Measurements from ENCODE around the gene IGF2R.
A peak's percentile ranks its signal among the peaks of the same experiment; 100 is the strongest.

Gene IGF2R

DNA sequence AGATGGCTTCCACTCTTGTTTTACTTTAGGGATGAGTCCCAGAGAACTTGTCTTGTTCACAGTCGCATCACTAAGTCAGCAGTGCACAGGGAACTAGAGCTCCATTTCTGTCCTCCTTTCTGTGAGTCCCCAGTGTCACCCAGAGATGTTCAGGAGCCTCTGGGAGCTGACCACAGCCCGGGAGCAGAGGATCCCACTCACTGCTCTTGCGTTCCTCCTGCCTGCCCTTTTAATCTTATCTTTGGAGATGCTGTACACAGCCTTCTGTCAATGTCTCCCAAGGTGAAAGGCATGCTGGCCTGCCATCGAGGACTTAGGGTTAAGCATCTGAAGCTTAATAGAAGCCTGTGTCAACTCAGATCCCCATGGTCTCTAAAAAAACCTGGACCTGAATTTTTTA is 71.2 kb downstream of the IGF2R start:
- peaks cover 59 to 80% of the 10 kb centered on the region in 2 donors for H3K36me3 Mint-ChIP-seq
- peaks cover 14 to 20% of the 10 kb centered on the region in 2 donors for H3K4me1 Mint-ChIP-seq
- H3K9me3 Mint-ChIP-seq: no peaks in the 10 kb centered on the region
- DNase-seq: no peak
- ATAC-seq (replicated peaks): no peak
- H3K27me3 Mint-ChIP-seq: no peaks in the 10 kb centered on the region
- no peak overlapping the region for H3K27ac Mint-ChIP-seq
- H3K4me3 Mint-ChIP-seq: no peak overlapping the region

DNA sequence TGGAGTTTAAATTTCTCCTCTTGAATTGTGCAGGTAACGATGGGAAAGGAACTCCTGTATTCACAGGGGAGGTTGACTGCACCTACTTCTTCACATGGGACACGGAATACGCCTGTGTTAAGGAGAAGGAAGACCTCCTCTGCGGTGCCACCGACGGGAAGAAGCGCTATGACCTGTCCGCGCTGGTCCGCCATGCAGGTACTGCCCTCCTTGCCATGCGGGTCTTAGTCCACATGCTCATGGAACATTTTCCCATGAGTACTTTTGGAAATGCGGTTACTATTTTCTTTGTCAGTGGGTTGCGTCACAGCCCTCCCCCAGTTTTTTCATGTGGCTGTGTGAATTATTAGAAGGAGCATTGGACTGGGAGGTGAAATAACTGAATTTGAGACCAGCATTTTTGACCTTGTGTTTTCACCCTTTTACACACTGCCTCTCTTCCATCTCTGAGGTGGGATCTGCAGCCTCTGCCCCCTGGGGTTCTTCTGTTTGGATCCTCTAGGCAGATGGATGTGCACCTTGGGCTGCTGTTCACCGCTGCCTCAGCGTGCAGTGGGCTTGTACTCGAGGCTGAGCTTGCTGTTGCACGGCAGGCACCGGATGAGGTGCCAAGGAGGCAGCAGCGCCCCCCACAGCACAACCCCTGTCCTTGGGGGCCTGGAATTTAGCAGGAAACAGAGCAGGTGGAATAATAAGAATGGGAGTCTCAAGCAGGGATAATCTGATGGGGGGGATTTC is 71.8 kb downstream of the IGF2R start:
- no peak overlapping the region for H3K4me3 Mint-ChIP-seq
- no peaks in the 10 kb centered on the region for H3K27me3 Mint-ChIP-seq
- H3K4me1 Mint-ChIP-seq: peaks cover 12 to 20% of the 10 kb centered on the region in 2 donors
- no peak for ATAC-seq (replicated peaks)
- H3K27ac Mint-ChIP-seq: peak overlapping the region; percentile 15
- no peak for DNase-seq
- peaks cover 63 to 80% of the 10 kb centered on the region in 2 donors for H3K36me3 Mint-ChIP-seq
- H3K9me3 Mint-ChIP-seq: no peaks in the 10 kb centered on the region

DNA sequence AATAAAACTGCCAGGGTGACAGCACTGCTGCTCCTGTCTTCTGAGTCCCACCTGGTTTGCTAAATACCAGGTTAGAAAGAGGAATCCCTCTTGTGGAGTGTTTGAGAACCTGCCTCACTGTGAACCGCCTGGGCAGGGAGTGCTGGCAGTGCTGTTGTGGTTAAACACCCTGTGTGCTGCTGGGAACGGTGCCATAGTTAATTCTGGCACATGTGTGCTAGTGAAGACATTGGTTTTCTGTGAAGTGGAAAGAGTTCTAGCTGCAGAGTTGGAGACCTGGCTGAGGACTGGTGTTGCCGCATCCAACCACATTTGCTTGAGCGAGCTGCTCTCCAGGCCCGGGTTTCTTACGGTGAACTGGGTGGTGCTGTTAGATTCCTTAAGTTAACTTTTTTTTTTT is 72.7 kb downstream of the IGF2R start:
- DNase-seq (no peak), ATAC-seq (replicated peaks) (no peak)
- Mint-ChIP-seq H3K4me3 (no peak overlapping the region), H3K27me3 (no peaks in the 10 kb centered on the region), H3K27ac (no peak overlapping the region), H3K9me3 (no peaks in the 10 kb centered on the region), H3K4me1 (peaks cover 11 to 20% of the 10 kb centered on the region in 2 donors), H3K36me3 (peaks cover 61 to 75% of the 10 kb centered on the region in 2 donors)

DNA sequence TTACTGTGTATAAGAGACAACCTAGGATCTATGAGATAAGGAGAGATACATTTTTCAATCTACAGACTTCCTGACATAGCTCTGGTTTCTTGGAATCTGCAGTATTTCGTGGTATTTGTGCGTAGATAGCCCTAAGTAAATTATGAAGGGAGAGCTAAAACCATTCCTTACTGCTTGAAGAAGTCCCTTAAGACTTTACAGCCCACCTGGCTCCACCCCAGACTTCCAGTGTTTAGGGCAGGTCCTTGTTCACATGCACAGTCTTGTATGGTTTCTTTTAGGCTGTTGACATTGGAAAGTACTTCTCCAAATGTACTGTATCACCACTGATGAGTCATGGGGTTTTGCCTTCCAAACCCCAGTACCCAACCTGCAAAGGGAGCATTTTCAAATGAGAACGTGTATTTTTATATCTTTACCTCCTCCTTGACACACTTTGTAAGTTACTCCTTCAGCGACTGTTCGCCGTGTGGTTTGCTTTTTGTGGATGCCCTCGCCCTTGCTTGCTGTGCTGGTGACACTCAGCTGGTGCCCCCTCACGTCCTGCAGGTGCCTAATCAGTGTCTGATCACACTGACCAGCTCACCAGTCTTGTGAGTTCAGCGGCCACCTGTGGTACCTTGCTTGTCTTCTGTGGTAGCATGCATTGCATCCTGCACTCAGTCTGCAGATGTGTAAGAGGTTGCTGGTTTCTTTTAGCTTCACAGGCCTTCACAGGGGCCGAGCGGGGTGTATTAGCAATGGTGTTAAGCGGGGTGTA is 73.3 kb downstream of the IGF2R start:
- Mint-ChIP-seq H3K4me3 (no peak overlapping the region), H3K27ac (no peak overlapping the region), H3K9me3 (no peaks in the 10 kb centered on the region), H3K27me3 (no peaks in the 10 kb centered on the region), H3K36me3 (peaks cover 62 to 78% of the 10 kb centered on the region in 2 donors), H3K4me1 (peaks cover 11 to 20% of the 10 kb centered on the region in 2 donors)
- ATAC-seq (replicated peaks) (no peak), DNase-seq (no peak)

DNA sequence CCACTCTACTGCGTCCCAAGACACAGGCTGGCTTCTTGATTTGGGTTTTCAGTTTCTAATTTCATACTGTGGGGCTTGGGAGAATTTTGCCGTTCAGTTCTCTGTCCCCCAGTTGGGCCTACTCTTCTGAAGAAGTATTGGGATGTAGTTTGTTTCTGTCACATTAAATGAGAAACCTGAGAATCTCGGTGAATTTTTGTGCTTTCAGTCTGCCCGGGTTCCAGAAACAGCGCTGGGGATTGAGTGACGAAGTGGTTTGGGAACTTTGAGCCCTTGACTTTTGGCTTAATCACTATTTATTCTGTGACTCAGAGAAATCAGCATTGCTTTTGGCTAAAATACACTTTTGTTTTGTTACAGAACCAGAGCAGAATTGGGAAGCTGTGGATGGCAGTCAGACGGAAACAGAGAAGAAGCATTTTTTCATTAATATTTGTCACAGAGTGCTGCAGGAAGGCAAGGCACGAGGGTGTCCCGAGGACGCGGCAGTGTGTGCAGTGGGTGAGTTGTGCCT is 74.0 kb downstream of the IGF2R start:
- no peaks in the 10 kb centered on the region for H3K27me3 Mint-ChIP-seq
- ATAC-seq (replicated peaks) (no peak), DNase-seq (no peak)
- H3K36me3 Mint-ChIP-seq: peaks cover 61 to 77% of the 10 kb centered on the region in 2 donors
- H3K4me3 Mint-ChIP-seq: no peak overlapping the region
- peaks cover 11 to 18% of the 10 kb centered on the region in 2 donors for H3K4me1 Mint-ChIP-seq
- no peak overlapping the region for H3K27ac Mint-ChIP-seq
- H3K9me3 Mint-ChIP-seq: no peaks in the 10 kb centered on the region

DNA sequence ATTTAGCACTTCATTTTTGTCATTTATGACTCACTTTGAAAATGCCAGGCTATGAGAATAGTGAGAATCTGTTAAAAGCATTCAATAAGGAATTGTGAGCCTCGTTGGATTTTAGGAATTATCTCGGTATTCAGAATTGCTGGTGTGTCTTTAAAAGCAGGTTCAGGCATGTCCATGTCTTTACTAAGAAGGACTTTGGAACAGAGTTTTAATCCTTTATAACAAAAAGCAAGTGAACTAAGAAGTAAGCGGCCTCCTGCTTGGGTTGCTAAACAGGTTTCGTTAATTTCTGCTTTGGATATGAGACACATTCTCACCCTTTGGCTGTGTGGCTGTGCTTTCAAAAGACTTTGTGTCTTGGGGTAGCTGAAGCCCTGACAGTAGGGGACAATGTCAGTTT is 74.9 kb downstream of the IGF2R start:
- H3K9me3 Mint-ChIP-seq: no peaks in the 10 kb centered on the region
- no peak for DNase-seq
- no peaks in the 10 kb centered on the region for H3K27me3 Mint-ChIP-seq
- peaks cover 64 to 73% of the 10 kb centered on the region in 2 donors for H3K36me3 Mint-ChIP-seq
- peaks cover 4 to 8% of the 10 kb centered on the region in 2 donors for H3K4me1 Mint-ChIP-seq
- no peak overlapping the region for H3K4me3 Mint-ChIP-seq
- no peak for ATAC-seq (replicated peaks)
- no peak overlapping the region for H3K27ac Mint-ChIP-seq

DNA sequence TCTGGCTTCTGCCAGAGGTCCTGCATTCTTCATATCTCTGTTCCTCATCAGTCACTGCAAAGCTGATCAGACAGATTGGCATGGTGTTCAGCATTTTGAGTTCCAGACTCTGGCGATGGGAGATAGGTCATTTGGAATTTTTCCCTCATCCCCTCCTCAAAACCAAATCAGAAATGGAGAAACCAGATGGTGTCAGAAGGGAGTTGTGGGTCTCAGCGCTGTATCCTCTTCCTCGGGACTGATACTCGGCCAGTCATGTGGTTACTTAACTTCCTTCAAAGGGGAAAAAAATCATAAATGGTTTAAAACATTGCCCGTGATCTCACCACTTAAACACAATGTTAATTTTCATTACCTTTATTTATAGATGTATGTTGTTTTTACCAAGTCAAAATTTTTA is 75.8 kb downstream of the IGF2R start:
- peaks cover 1 to 3% of the 10 kb centered on the region in 2 donors for H3K4me1 Mint-ChIP-seq
- H3K27ac Mint-ChIP-seq: no peak overlapping the region
- no peaks in the 10 kb centered on the region for H3K27me3 Mint-ChIP-seq
- no peak for ATAC-seq (replicated peaks)
- DNase-seq: no peak
- peaks cover 69 to 76% of the 10 kb centered on the region in 2 donors for H3K36me3 Mint-ChIP-seq
- no peaks in the 10 kb centered on the region for H3K9me3 Mint-ChIP-seq
- no peak overlapping the region for H3K4me3 Mint-ChIP-seq

DNA sequence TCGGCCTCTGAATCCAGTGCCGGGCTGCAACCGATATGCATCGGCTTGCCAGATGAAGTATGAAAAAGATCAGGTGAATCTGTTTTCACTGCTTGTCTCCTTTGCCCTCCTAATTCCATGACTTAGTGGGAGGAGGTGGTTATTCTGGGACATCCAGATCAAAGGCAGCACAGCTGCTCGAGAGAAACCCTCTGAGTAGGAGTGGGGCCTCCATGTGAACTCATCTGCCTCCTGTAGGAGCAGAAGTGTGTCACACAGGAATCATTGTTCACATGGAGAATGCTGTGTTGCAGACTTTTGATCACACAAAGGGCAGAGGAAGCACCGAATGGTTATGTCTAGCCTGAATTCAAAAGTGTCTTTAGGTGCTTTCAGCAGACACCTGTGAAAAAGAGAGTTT is 79.6 kb downstream of the IGF2R start:
- ATAC-seq (replicated peaks): no peak
- no peaks in the 10 kb centered on the region for H3K27me3 Mint-ChIP-seq
- peaks cover 71 to 77% of the 10 kb centered on the region in 2 donors for H3K36me3 Mint-ChIP-seq
- no peak for DNase-seq
- H3K4me3 Mint-ChIP-seq: no peak overlapping the region
- H3K4me1 Mint-ChIP-seq: peaks cover 0 to 10% of the 10 kb centered on the region in 2 donors
- peaks cover 0 to 7% of the 10 kb centered on the region in 2 donors for H3K9me3 Mint-ChIP-seq
- H3K27ac Mint-ChIP-seq: no peak overlapping the region

DNA sequence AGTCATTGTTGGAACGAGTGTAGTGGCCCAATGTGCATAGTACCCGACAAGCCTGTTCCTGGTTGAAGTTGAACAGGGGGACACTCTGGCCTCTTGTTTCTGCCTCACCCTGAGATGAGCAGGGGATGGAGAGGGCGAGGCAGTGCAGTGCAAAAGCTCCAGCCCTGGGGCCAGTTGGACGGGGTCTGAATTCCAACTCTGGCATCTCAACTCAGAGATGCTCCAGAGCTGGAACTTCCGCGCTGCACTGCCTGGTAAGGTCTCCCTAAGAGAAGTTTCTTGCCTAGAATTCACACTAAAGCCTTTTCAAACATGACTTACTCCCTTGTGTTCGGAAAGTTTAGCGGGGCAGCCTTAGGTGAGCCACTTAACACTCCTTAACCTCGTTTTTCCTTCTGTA is 80.5 kb downstream of the IGF2R start:
- H3K27me3 Mint-ChIP-seq: no peaks in the 10 kb centered on the region
- peaks cover 77 to 82% of the 10 kb centered on the region in 2 donors for H3K36me3 Mint-ChIP-seq
- peak overlapping the region; percentile 10 for H3K27ac Mint-ChIP-seq
- DNase-seq (no peak), ATAC-seq (replicated peaks) (no peak)
- peaks cover 0 to 7% of the 10 kb centered on the region in 2 donors for H3K9me3 Mint-ChIP-seq
- H3K4me1 Mint-ChIP-seq: peaks cover 0 to 10% of the 10 kb centered on the region in 2 donors
- no peak overlapping the region for H3K4me3 Mint-ChIP-seq

DNA sequence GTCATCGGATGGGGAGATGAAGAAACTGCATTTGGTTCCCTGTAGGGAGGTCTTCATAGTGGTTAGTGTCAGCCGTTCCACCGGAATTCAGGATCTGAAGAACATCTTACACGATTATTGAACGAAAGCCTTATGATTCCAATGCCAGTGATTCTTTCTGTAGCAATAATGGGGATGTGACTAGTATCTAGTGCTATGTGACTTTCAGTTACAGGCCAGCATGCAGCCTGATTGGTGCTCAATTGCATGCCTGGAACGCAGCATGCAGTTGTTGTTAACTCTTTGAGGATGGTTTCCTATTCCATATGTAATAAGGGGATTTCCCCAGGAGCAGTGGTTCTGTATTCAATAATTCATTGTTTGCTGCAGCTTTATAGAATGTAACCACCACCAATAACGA is 81.1 kb downstream of the IGF2R start:
- Mint-ChIP-seq H3K9me3 (peaks cover 0 to 7% of the 10 kb centered on the region in 2 donors), H3K27ac (peak overlapping the region; percentile 10), H3K36me3 (peaks cover 81 to 83% of the 10 kb centered on the region in 2 donors), H3K4me1 (peaks cover 0 to 10% of the 10 kb centered on the region in 2 donors), H3K4me3 (no peak overlapping the region), H3K27me3 (no peaks in the 10 kb centered on the region)
- DNase-seq: no peak
- ATAC-seq (replicated peaks): no peak

DNA sequence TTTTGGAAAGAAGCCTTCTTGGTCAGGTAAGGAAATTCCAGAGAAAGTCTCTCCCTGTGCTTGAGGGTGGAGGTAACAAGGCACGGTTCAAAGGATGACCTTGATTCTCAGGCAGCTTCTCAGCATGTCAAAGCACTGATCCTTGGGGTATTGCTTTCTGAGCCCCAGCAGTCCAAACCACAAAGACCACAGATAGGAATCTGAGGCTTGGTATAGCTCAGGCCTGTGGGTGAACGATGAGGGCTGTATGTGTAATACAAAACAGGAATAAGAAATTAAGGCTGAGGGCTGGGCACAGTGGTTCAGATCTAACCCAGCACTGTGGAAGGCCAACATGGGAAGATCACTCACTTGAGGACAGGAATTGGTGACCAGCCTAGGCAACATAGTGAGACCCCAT is 82.5 kb downstream of the IGF2R start:
- H3K9me3 Mint-ChIP-seq: peaks cover 0 to 7% of the 10 kb centered on the region in 2 donors
- peaks cover 0 to 13% of the 10 kb centered on the region in 2 donors for H3K4me1 Mint-ChIP-seq
- H3K4me3 Mint-ChIP-seq: no peak overlapping the region
- ATAC-seq (replicated peaks): no peak
- H3K27me3 Mint-ChIP-seq: no peaks in the 10 kb centered on the region
- H3K27ac Mint-ChIP-seq: peak overlapping the region; percentile 39
- DNase-seq: no peak
- H3K36me3 Mint-ChIP-seq: peaks cover 74 to 86% of the 10 kb centered on the region in 2 donors

DNA sequence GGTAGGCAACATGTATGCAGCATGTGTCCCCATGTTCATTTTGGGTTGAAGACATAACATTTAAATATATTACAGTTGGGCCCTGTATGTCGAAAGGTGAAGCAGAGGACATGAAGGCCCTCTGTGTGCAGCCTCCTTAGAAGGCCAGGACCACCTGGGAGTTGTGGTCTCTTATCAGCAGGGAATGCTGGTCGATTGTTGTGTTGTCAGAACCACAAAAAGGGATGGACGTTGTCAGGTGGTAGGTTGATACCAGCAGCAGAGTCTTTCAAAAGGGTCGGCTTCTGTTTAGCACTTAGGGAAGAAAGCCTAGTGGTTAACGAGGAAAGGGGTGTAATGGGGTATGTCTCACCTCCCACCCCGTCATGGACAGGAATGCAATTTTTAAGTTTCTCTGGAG is 85.4 kb downstream of the IGF2R start:
- Mint-ChIP-seq H3K4me1 (peaks cover 15 to 28% of the 10 kb centered on the region in 2 donors), H3K4me3 (no peak overlapping the region), H3K9me3 (peaks cover 0 to 7% of the 10 kb centered on the region in 2 donors), H3K27me3 (no peaks in the 10 kb centered on the region), H3K36me3 (peaks cover 63 to 90% of the 10 kb centered on the region in 2 donors), H3K27ac (no peak overlapping the region)
- DNase-seq (no peak), ATAC-seq (replicated peaks) (no peak)

DNA sequence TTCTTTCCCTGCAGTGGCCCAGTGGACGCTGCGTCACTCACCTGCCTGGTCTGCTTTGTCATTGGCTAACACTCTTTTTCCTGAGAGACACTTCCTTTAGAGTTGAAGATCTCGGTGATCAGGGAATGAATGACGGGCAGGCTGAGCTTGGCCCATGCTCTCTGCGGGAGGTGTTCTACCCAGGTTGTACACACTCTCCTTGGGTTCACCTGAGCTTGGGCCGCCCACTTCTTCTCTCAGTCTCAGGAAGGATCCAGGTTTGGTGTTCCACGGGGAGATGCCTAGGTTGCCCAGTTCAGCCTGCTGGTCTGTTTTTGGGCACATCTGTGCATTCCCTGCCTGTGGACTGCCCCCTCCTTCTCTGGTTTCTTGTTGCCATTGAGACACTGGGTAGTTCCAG is 86.0 kb downstream of the IGF2R start:
- Mint-ChIP-seq H3K36me3 (peaks cover 62 to 89% of the 10 kb centered on the region in 2 donors), H3K9me3 (peaks cover 0 to 6% of the 10 kb centered on the region in 2 donors), H3K4me1 (peaks cover 15 to 24% of the 10 kb centered on the region in 2 donors), H3K27me3 (no peaks in the 10 kb centered on the region), H3K4me3 (no peak overlapping the region), H3K27ac (peak overlapping the region; percentile 51)
- no peak for DNase-seq
- ATAC-seq (replicated peaks): no peak

DNA sequence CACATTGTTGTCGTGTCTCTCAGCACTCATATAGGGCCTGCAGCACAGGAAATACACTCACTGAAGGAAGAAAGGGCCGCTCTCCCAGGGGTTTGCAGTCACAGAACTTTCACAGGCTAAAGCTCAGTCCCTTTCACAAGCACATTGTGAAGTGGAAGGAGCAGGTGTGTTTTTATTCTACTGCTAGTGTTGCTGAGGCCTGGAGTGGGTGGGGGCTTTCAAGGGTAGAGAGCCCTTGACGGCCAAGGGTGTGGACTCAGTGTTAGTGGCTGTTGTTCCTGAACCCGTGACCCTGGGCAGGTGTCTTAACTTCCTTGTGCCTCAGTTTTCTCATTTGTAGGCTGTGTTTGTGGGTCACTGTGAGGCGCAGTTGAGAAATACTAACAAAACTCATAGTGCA is 86.5 kb downstream of the IGF2R start:
- H3K27me3 Mint-ChIP-seq: no peaks in the 10 kb centered on the region
- peaks cover 61 to 86% of the 10 kb centered on the region in 2 donors for H3K36me3 Mint-ChIP-seq

More for the DNA sequence above, 86.5 kb downstream of the IGF2R start:
- Mint-ChIP-seq H3K27ac (no peak overlapping the region), H3K4me3 (no peak overlapping the region), H3K4me1 (peaks cover 15 to 23% of the 10 kb centered on the region in 2 donors), H3K9me3 (peaks cover 0 to 6% of the 10 kb centered on the region in 2 donors)
- no peak for DNase-seq
- no peak for ATAC-seq (replicated peaks)
